Mammary epithelial cell (primary cell): ENCODE results near the gene RFC2.

ENCODE experiments used
- CTCF ChIP-seq, 2 donors: IDR thresholded peaks in 1 of 2; conservative IDR thresholded peaks in 1 of 2; 2 replicates each; pipeline ENCODE4 v1.5.1; 2011 to 2012; ENCODE audit warnings: inconsistent platforms in 2 of 2, low read length in 2 of 2, mild to moderate bottlenecking in 2 of 2, control low read depth in 1 of 2, low read depth in 1 of 2; ENCODE audit not compliant: insufficient read depth in 1 of 2; ENCODE audit errors: extremely low read depth in 1 of 2
- EZH2 ChIP-seq: IDR thresholded peaks from 2 replicates; pipeline ENCODE4 v1.6.1; 2012; ENCODE audit warnings: low read length, inconsistent platforms, borderline replicate concordance

- TF ChIP-seq CTCF (conservative IDR thresholded peaks at IDR 0.05 in 1 of 2, IDR thresholded peaks at IDR 0.05 in 1 of 2; ENCODE audit: extremely low read depth in 1 of 2, insufficient read depth in 1 of 2, low read depth in 1 of 2, low read length in 2 of 2) (no peak), EZH2 (no peak)
These were observed 26.8 kb upstream of the RFC2 start for GRCh38 chr7:74280985-74281384.
